Activated gamma-delta T cell treated with anti-CD3 and anti-CD28 coated beads, Interleukin-2, amount 50 U/mL, for 16 hours (primary cell): ENCODE data around the gene DOK3.
"Not testable (repeated sequence)": the region's sequence is repeated elsewhere in the genome, so short reads cannot be mapped to it uniquely, and the experiment has no call there.

Experiments
- DNase-seq: peaks from one replicate; pipeline ENCODE4 v3.0.0-alpha.2; 2020; ENCODE audit warnings: low read depth

The DOK3 gene

DNA sequence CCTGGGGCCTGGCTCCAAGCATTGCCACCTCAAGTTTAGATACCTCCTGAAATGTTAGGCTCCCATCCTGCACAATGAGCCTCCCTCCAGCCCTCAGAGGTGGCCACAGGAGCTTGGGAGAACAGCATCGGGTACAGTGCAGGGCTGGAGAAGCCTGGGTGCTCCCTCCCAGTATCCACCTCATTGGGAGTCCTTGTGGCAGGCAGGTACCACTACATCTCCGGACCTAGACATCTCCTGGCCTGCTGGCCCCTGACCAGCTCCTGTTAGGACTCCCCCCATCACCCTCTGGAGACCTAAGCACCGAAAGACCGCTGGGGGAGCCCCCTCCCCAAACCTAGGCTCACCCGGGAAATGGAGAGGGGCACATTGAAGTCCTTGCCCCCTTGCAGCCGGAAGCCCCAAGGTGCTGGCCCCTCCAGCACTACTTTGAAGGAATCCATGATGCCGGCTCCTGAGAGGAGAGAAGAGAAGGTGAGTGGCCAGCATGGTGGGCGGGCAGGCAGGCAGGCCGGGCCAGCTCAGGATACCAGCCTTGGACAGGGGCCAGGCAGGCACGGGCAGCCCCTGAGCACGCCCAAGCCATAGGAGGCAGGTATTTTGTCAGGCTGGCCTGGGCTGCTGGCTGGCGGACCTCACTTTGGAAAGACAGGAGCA, 13.4 kb downstream of the DOK3 start:
- no peak for DNase-seq

- DNase-seq = no peak
Observed at GRCh38 chr5:177495243-177496060, 14.2 kb downstream of the DOK3 start.

- DNase-seq = no peak
Observed at GRCh38 chr5:177494346-177495195, 15.1 kb downstream of the DOK3 start.

DNA sequence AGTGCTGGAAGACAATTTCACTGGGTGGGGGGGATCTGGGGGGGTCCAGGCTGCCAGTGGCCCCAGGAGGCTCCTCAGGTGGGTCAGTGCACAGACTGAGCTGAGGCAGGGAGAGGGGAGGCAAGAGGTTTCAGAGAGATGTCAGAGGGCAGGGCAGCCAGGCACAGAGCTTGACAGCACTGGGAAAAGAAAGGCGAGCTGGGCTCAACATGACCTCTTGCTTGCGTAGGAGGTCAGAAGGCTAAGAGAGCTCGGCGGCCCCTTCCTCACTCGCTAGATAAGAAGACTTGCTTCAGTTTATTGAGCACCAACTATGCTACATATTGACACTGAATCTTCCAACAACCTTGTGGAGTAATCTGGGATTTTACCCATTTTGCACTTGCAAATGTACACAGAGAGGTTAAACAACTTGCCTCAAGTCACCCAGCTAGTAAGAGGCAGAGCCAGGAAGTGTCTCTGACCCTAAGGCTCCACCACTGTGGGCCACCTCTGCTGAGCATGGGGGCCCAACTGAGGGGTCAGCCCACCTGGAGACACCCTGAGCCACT, 15.8 kb downstream of the DOK3 start:
- no peak for DNase-seq

GRCh38 chr5:177492841-177493240, 16.8 kb downstream of the DOK3 start:
- DNase-seq = no peak

DNA sequence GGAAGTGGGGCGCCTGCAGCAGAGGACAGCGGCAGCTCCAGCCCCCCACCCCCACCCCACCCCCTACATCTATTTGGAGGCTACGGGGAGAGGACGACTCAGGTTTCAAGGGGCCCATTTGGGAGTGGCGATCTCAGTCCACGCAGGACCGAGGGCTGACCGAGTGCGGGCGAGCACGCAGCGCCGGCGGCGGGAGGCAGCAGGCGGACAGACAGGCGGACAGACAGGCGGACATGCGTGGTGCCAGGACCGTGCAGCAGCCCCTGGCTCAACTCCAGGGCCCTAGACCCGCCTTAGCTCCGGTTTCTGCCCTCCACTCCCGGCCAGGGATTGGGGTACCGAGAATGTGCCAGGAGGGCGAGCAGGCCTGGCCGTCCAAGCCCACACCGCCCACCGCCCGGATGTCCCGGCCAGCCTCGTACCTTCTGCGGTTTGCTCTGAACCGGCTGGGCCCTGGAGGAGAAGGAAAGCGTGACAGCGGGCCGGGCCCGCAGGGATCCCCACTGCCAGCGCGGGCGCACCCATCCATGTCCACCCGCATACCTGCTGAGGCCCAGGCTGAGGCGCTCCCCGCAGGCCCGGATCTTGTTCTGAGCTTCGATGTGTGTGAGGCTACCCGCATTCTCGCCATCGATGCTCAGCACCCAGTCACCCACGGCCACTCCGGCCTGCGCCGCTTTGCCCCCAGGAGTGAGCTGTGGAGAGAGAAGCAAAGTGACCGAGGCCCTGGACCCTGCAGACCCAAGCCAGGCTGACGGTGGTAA, 17.5 kb downstream of the DOK3 start:
- DNase-seq = no peak

- no peak for DNase-seq
Observed at GRCh38 chr5:177491429-177491945, 18.1 kb downstream of the DOK3 start.

- no peak for DNase-seq
Observed at GRCh38 chr5:177490992-177491391, 18.6 kb downstream of the DOK3 start.

DNA sequence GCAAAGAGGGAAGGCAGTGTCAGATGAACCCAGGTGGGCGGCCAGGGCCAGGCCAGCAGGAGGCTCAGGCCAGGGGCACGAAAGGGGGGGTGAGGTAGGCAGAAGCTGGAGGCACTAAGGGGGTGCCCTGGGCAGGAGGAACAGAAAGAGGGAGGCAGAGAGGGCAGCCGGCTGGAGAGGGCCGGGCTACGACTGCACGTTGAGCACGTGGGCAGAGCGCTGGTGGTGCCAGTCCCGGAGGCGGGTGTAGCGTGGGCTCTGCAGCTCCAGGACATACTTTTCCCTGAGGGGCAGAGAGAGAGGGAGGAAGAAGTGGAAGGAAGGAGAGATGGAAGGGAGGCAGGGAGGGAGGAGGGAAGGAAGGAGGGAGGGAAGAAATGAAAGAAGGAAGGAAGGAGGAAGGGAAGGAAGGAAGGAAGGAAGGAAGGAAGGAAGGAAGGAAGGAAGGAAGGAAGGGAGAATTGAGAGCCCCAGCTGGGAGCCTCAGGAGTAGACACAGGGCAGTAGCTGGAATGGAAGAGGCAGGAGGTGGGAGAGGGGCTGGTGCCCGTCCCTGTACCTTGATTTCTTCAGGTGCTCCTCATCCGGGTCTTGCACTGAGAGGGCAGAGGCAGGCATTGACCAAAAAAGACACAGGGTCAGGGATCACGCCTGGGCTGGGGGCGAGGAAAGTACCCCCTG, 19.2 kb downstream of the DOK3 start:
- DNase-seq = no peak

DNA sequence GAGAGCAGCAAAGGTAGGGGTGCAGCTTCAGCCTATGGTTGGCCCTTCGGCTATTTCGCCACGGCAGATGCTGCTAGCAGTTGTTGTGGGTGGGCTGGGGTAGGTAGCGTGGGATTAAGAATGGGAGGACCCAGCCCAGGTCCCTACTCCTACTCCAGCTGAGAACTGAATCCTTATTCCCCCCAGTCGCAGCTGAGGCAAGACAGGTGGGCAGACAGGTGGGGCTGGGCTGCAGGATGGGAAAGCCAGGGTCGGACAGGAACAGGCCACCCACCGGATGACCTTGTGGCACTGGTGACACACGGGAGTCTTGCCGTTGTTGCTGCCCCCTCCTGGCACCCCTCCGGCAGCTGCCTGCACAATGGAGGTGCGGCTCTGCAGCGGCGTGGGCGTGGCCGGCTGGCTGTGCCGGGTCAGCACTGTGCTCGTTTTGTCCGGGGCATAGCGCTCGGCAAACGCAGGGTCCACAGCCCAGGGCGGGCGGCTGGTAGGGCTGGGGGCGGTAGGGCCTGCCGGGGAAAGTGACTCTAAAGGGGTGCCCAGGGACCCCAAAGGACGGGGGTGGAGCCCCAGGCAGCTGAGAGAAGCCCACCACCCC, 20.4 kb downstream of the DOK3 start:
- no peak for DNase-seq

GRCh38 chr5:177487975-177488374, 21.7 kb downstream of the DOK3 start:
- no peak for DNase-seq

- no peak for DNase-seq
Observed at GRCh38 chr5:177487144-177487543, 22.5 kb downstream of the DOK3 start.

DNA sequence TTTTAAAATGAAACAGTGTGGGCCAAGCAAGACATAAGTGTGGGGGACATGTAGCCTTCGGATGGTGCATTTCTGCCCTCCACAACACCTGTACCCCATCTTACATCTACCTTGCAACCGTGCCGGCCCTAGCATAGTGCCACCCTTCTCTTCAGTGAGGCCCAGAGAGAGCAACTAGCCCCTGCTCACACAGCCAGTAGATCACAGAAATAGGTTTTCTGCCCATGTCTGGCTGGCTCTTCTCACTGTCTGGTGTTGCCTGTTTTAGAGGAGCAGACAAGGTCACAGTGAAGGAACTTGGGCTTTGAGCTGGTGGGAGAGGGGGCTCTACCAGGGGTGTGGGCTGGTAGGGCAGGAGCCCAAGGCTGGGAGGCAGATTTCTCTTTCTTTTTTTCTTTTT, 23.4 kb downstream of the DOK3 start:
- no peak for DNase-seq

DNA sequence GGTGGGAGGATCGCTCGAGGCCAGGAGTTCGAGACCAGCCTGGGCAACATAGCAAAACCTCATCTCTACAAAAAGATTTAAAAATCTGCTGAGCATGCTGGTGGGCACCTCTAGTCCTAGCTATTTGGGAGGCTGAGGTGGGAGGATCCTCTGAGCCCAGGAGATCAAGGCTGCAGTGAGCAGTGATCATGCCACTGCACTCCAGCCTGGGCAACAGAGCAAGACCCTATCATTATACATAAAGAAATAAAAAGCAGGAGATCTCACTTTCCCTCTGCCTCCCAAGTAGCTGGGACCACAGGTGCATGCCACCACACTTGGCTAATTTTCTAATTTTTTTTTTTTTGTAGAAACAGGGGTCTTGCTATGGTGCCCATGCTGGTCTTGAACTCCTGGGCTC, 23.9 kb downstream of the DOK3 start:
- not testable (repeated sequence) for DNase-seq

GRCh38 chr5:177484902-177485549, 24.6 kb downstream of the DOK3 start:
- DNase-seq = no peak

GRCh38 chr5:177483994-177484901, 25.4 kb downstream of the DOK3 start:
- DNase-seq = no peak

- no peak for DNase-seq
Observed at GRCh38 chr5:177483042-177483441, 26.6 kb downstream of the DOK3 start.

DNA sequence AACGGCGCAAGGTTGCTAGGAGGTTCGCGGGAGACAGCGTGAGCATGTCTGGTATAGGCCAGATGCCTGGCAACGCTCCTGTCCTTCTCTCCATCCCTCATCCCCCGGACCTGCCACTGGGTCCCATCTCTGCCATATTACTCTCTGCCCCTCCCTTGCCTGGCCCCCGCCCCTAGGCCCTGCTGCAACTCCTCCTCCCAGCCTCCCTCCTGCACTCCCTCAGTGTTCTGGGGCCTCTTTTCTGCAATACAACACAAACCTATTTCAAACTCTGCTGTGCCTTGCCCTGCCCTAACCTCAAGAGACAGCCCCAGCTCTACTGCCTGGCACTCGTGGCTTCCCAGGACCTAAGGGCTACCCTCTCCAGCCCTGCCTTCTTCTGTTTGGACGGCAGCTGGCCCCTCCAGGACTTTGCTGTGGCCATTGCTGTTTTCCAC, 27.2 kb downstream of the DOK3 start:
- DNase-seq = no peak

DNA sequence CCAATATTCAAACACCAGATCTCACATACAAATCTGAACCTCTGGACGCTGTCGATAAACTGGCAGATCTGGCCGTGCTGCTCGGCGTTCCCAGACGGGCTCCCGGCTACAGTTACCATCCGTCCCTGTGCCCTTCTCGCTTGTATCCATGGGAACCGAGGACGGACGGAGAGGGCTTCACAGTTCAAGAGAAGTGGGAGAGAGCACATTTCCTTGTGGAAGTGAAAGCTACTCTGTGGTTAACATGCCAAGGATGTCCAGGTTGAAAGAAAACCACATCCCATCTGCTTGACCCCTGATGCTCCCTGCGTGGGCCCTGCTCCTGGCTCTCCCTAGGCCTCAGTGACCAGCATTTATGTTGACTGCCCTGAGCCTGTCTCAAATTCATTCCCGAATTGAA, 29.9 kb downstream of the DOK3 start:
- DNase-seq = no peak
